ENCODE results near the gene CCDC154. TPM values are rescaled to one million over a fixed set of nuclear protein-coding genes. Genes with fewer than 3 reads are reported as not detected.

The CCDC154 gene
- total and polyA plus RNA-seq, 9 of the 15 experiments (the other 6 are each of a cell fraction or from before 2014, with no cell fraction given) = 0.15 to 1.4 (median 0.20) TPM; not detected in 5

- peaks cover 0 to 43% of the 10 kb centered on the region in 2 experiments; a peak in 2 of 5 replicates for H3K4me1 ChIP-seq (replicated peaks in 1 of 2; ENCODE audit: control insufficient read depth in 2 of 2, insufficient read depth in 2 of 2, low read length in 2 of 2)
- ChIA-PET CTCF (ENCODE audit: low intra/inter-chr PET ratio) (no interaction called here), POLR2A (interaction anchor here (0.7 to 1.5 kb wide), 3 partner anchors 10 to 20 kb away, joined by 3 to 4 read pairs (median 3); no protein-coding TSS in a partner anchor)
- BruUV-seq (replicated peaks) = no TSS peak
- no peak overlapping the region for H3K27ac ChIP-seq (ENCODE audit: extremely low read depth, low read depth, low read length)
- WGBS (ENCODE audit: insufficient coverage, low coverage, missing lambda C conversion rate) = 61% methylated on average over 9 of the region's 9 CpGs
- no peaks in the 10 kb centered on the region; the same call in 1 of the 2 replicates for H4K20me1 ChIP-seq (replicated peaks; ENCODE audit: control insufficient read depth, insufficient read depth, low read length)
- no peaks in the 10 kb centered on the region for H3K27me3 ChIP-seq (ENCODE audit: control insufficient read depth in 2 of 2, insufficient read depth in 2 of 2, low read length in 2 of 2)
- H3K4me3 ChIP-seq = no peak overlapping the region
- H3K36me3 ChIP-seq (ENCODE audit: control insufficient read depth, insufficient read depth, low read length) = no peaks in the 10 kb centered on the region
- peak overlapping the region in 1 of 2 experiments; percentile 64; a peak in 1 of 4 replicates for H3K9ac ChIP-seq (ENCODE audit: insufficient read depth in 1 of 2, low read depth in 2 of 2, low read length in 2 of 2)
- H3K79me2 ChIP-seq (ENCODE audit: control insufficient read depth, insufficient read depth, low read length) = no peaks in the 10 kb centered on the region
- no peak overlapping the region for H2AFZ ChIP-seq (ENCODE audit: low read depth, low read length)
- no peak overlapping the region for H3K4me2 ChIP-seq (ENCODE audit: insufficient read depth, low read length)
- in situ Hi-C loops (cut with MboI) = no loop called here
- no peaks in the 10 kb centered on the region for H3K9me1 ChIP-seq (ENCODE audit: control insufficient read depth, insufficient read depth, low read length)
- FAIRE-seq (no peak), ATAC-seq (no peak), DNase-seq (ENCODE audit: extremely low read depth in 1 of 4, low spot score in 3 of 4) (no peak)
- TF ChIP-seq MCM2 (IDR thresholded peaks at IDR 0.05; ENCODE audit: low read depth) (no peak), ZBTB2 (IDR thresholded peaks at IDR 0.05) (no peak), HLTF (IDR thresholded peaks at IDR 0.05) (no peak), HNRNPH1 (optimal IDR thresholded peaks at IDR 0.05; ENCODE audit: low read depth, low read length) (no peak), ZNF707 (CRISPR knock-in tag; conservative IDR thresholded peaks at IDR 0.05) (0 out of 2 replicates have a peak, but pooled peaks have one; percentile 52), TARDBP (IDR thresholded peaks at IDR 0.05) (no peak)
- intact Hi-C loops (cut with micrococcal nuclease) = no loop called here
- no peaks in the 10 kb centered on the region for H3K9me3 ChIP-seq (replicated peaks; ENCODE audit: control insufficient read depth, insufficient read depth, low read depth, low read length)
These were observed 46.0 kb downstream of the CCDC154 start for GRCh38 chr16:1398351-1398750.
